Neural cell (in vitro differentiated cells): ENCODE results near the gene THAP7. TPM values are rescaled to one million over a fixed set of nuclear protein-coding genes. Genes with fewer than 3 reads are reported as not detected.

ENCODE experiments used
- H2AFZ ChIP-seq: fragments of 200-600, 300-800 bp; sonication (generic), shearing (Covaris generic); 2 replicates; pipeline ENCODE4 v1.6.0; 2014; ENCODE audit warnings: low read depth, mild to moderate bottlenecking, antibody characterized with exemption, low read length, moderate library complexity
- H3F3A ChIP-seq: fragments of 200-600 bp; shearing (Covaris generic); 2 replicates; pipeline ENCODE4 v1.6.1; 2016; ENCODE audit warnings: mild to moderate bottlenecking, moderate library complexity, mixed read lengths, antibody characterized with exemption, low read length; ENCODE audit not compliant: insufficient read depth, poor library complexity, severe bottlenecking
- H3K27ac ChIP-seq: fragments of 200-600, 300-800 bp; sonication (generic), shearing (Covaris generic); 2 replicates; pipeline ENCODE4 v1.5.1; 2014; ENCODE audit warnings: mild to moderate bottlenecking, low read length, moderate library complexity
- H3K27me3 ChIP-seq: fragments of 300-800, 200-600 bp; sonication (generic), shearing (Covaris generic); 2 replicates; pipeline ENCODE4 v1.6.0; 2014; ENCODE audit warnings: mild to moderate bottlenecking, low read depth, low read length, moderate library complexity; ENCODE audit not compliant: insufficient read depth
- H3K36me3 ChIP-seq: fragments of 300-800, 200-600 bp; sonication (generic), shearing (Covaris generic); 2 replicates; pipeline ENCODE4 v1.5.1; 2014; ENCODE audit warnings: mild to moderate bottlenecking, antibody characterized with exemption, low read length, moderate library complexity; ENCODE audit not compliant: insufficient read depth
- H3K4me2 ChIP-seq: fragments of 300-800, 200-600 bp; sonication (generic), shearing (Covaris generic); 2 replicates; pipeline ENCODE4 v1.6.0; 2014; ENCODE audit warnings: mild to moderate bottlenecking, low read length
- H3K4me3 ChIP-seq: fragments of 300-800, 200-600 bp; sonication (generic), shearing (Covaris generic); 2 replicates; pipeline ENCODE4 v1.5.1; 2014; ENCODE audit warnings: mild to moderate bottlenecking, low read length, moderate library complexity
- H3K79me2 ChIP-seq: fragments of 200-600 bp; shearing (Covaris generic); replicated peaks from 2 replicates; pipeline ENCODE4 v1.6.0; 2014; ENCODE audit warnings: mild to moderate bottlenecking, low read length, moderate library complexity; ENCODE audit not compliant: insufficient read depth
- H3K9ac ChIP-seq: fragments of 300-800, 200-600 bp; sonication (generic), shearing (Covaris generic); 2 replicates; pipeline ENCODE4 v1.6.1; 2016; ENCODE audit warnings: mild to moderate bottlenecking, low read length, mixed read lengths
- H3K9me2 ChIP-seq: fragments of 200-600 bp; shearing (Covaris generic); 2 replicates; pipeline ENCODE4 v1.6.1; 2016; ENCODE audit warnings: mild to moderate bottlenecking, low read length, mixed read lengths; ENCODE audit not compliant: insufficient read depth
- H3K9me3 ChIP-seq: fragments of 200-600, 300-800 bp; sonication (generic), shearing (Covaris generic); 2 replicates; pipeline ENCODE4 v1.6.1; 2016; ENCODE audit warnings: mild to moderate bottlenecking, mixed run types, low read length, moderate library complexity, mixed read lengths
- H4K20me1 ChIP-seq: fragments of 200-600 bp; shearing (Covaris generic); 2 replicates; pipeline ENCODE4 v1.6.1; 2016; ENCODE audit warnings: mild to moderate bottlenecking, mixed run types; ENCODE audit not compliant: insufficient read depth
- EP300 ChIP-seq: fragments of 450-650 bp; conservative IDR thresholded peaks from 2 replicates; pipeline ENCODE4 v1.6.1; 2014; ENCODE audit warnings: antibody characterized with exemption, mild to moderate bottlenecking, moderate library complexity; ENCODE audit not compliant: poor library complexity, severe bottlenecking
- EZH2 ChIP-seq: fragments of 200-600, 300-800 bp; shearing (Covaris generic), sonication (generic); IDR thresholded peaks from 2 replicates; pipeline ENCODE4 v1.6.1; 2014; ENCODE audit warnings: antibody characterized with exemption, low read length, borderline replicate concordance, mild to moderate bottlenecking; ENCODE audit not compliant: insufficient read depth, poor library complexity, severe bottlenecking
- MXI1 ChIP-seq: fragments of 450-650 bp; conservative IDR thresholded peaks from 2 replicates; pipeline ENCODE4 v1.6.1; 2014; ENCODE audit warnings: antibody characterized with exemption, mild to moderate bottlenecking; ENCODE audit not compliant: poor library complexity, severe bottlenecking
- POLR2AphosphoS5 ChIP-seq: IDR thresholded peaks from 2 replicates; pipeline ENCODE4 v1.6.1; 2012
- RAD21 ChIP-seq: fragments of 450-650 bp; conservative IDR thresholded peaks from 2 replicates; pipeline ENCODE4 v1.6.1; 2014; ENCODE audit warnings: antibody characterized with exemption, mild to moderate bottlenecking, moderate library complexity
- SMC3 ChIP-seq: fragments of 450-650 bp; conservative IDR thresholded peaks from 2 replicates; pipeline ENCODE4 v1.6.1; 2014; ENCODE audit warnings: antibody characterized with exemption, mild to moderate bottlenecking, moderate library complexity; ENCODE audit not compliant: poor library complexity
- TAF1 ChIP-seq: IDR thresholded peaks from 2 replicates; pipeline ENCODE4 v1.6.1; 2012; ENCODE audit warnings: low read depth
- polyA plus RNA-seq: library from polyadenylated mRNA; depleted of rRNA; stranded (reverse); fragments of >200 nt; gene quantifications from 2 replicates; pipeline ENCODE4 v1.2.3, GENCODE V29; 2014
- TF ChIP-seq, protein P1 (sequence below): fragments of 450-650 bp; IDR thresholded peaks from 2 replicates; pipeline ENCODE4 v1.5.1; 2014; ENCODE audit warnings: antibody characterized with exemption, mild to moderate bottlenecking, moderate library complexity; ENCODE audit not compliant: poor library complexity, severe bottlenecking
- TF ChIP-seq, protein P2 (sequence below): IDR thresholded peaks from 2 replicates; pipeline ENCODE4 v1.6.1; 2012; ENCODE audit warnings: borderline replicate concordance

Gene THAP7
- polyA plus RNA-seq, 1 donor from 2014 or later, result 28.7 TPM

DNA sequence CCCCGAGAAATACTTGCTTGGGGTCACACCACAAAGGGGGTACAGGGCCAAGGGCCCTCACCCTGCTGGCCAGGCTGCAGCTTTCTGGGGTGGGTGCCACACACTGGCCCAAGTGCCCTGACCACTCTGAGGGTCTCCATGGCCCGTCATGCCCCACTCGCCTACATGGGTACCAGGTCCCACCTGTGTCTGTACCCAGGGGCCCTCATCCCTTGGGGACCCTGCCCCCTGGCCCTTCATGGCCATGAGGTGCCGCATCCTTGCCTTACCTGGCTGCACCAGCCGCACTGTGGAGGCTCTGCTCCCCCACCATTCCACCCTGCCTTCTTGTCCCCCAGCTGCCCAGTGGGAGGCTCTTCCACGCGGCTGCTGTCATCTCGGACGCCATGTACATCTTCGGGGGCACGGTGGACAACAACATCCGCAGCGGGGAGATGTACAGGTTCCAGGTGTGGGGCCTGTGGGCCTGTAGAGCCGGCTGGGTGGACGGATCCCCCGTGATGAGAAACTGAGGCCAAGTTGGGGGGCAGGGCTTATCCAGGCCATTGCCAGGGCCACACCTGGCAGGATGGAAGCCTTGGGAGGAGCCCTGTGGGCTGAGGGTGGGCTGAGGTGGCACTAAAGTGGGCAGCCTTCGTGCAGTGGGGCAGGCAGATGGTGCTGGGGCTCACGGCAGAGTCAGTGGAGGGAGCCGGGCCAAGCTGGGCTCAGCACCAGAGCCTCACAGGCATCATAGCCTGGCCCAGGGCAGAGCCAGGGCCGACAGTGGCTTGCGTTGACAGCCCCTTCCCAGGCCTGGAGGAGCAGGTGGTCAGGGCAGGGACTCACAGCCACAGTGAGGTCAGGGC lies 9.2 kb downstream of the THAP7 start:
- no peaks in the 10 kb centered on the region for H3K9me2 ChIP-seq
- no peaks in the 10 kb centered on the region for H4K20me1 ChIP-seq
- no peak overlapping the region for H2AFZ ChIP-seq
- no peaks in the 10 kb centered on the region for H3K27me3 ChIP-seq
- no peaks in the 10 kb centered on the region for H3F3A ChIP-seq
- H3K36me3 ChIP-seq, result no peaks in the 10 kb centered on the region
- H3K4me3 ChIP-seq, result no peak overlapping the region
- no peaks in the 10 kb centered on the region for H3K9me3 ChIP-seq
- no peak overlapping the region for H3K4me2 ChIP-seq
- no peaks in the 10 kb centered on the region for H3K79me2 ChIP-seq
- TF ChIP-seq SMC3 (no peak), POLR2AphosphoS5 (no peak), MXI1 (no peak)
- TF ChIP-seq, protein P1, sequence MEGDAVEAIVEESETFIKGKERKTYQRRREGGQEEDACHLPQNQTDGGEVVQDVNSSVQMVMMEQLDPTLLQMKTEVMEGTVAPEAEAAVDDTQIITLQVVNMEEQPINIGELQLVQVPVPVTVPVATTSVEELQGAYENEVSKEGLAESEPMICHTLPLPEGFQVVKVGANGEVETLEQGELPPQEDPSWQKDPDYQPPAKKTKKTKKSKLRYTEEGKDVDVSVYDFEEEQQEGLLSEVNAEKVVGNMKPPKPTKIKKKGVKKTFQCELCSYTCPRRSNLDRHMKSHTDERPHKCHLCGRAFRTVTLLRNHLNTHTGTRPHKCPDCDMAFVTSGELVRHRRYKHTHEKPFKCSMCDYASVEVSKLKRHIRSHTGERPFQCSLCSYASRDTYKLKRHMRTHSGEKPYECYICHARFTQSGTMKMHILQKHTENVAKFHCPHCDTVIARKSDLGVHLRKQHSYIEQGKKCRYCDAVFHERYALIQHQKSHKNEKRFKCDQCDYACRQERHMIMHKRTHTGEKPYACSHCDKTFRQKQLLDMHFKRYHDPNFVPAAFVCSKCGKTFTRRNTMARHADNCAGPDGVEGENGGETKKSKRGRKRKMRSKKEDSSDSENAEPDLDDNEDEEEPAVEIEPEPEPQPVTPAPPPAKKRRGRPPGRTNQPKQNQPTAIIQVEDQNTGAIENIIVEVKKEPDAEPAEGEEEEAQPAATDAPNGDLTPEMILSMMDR, result no peak
- no peak overlapping the region for H3K9ac ChIP-seq
- H3K27ac ChIP-seq, result no peak overlapping the region

DNA sequence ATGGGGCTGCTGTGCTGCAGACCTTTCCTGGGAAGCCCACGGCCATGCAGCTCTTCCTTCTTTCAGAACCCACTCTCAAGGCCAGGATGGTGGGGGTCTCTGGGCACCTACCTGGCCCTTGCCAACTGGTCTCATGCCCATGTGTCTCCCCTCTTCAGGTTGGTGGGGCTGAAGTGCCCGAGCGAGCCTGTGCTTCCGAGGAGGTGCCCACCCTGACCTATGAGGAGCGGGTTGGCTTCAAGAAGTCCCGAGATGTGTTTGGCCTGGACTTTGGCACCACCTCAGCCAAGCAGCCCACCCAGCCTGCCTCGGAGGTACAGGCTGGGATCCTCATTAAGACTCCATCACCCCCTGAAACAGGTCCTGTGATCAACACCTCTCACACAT lies 9.9 kb downstream of the THAP7 start:
- no peaks in the 10 kb centered on the region for H4K20me1 ChIP-seq
- no peaks in the 10 kb centered on the region for H3K9me2 ChIP-seq
- no peaks in the 10 kb centered on the region for H3F3A ChIP-seq
- H3K36me3 ChIP-seq, result no peaks in the 10 kb centered on the region
- no peaks in the 10 kb centered on the region for H3K9me3 ChIP-seq
- H3K79me2 ChIP-seq, result no peaks in the 10 kb centered on the region
- no peak overlapping the region for H3K4me2 ChIP-seq
- no peak overlapping the region for H3K27ac ChIP-seq
- H2AFZ ChIP-seq, result no peak overlapping the region
- no peaks in the 10 kb centered on the region for H3K27me3 ChIP-seq
- H3K9ac ChIP-seq, result no peak overlapping the region
- no peak for TF ChIP-seq EZH2
- TF ChIP-seq MXI1, result no peak
- no peak for TF ChIP-seq SMC3
- no peak for TF ChIP-seq POLR2AphosphoS5
- TF ChIP-seq RAD21, result no peak
- TF ChIP-seq TAF1, result no peak
- TF ChIP-seq, protein P1, result no peak
- TF ChIP-seq, protein P2, sequence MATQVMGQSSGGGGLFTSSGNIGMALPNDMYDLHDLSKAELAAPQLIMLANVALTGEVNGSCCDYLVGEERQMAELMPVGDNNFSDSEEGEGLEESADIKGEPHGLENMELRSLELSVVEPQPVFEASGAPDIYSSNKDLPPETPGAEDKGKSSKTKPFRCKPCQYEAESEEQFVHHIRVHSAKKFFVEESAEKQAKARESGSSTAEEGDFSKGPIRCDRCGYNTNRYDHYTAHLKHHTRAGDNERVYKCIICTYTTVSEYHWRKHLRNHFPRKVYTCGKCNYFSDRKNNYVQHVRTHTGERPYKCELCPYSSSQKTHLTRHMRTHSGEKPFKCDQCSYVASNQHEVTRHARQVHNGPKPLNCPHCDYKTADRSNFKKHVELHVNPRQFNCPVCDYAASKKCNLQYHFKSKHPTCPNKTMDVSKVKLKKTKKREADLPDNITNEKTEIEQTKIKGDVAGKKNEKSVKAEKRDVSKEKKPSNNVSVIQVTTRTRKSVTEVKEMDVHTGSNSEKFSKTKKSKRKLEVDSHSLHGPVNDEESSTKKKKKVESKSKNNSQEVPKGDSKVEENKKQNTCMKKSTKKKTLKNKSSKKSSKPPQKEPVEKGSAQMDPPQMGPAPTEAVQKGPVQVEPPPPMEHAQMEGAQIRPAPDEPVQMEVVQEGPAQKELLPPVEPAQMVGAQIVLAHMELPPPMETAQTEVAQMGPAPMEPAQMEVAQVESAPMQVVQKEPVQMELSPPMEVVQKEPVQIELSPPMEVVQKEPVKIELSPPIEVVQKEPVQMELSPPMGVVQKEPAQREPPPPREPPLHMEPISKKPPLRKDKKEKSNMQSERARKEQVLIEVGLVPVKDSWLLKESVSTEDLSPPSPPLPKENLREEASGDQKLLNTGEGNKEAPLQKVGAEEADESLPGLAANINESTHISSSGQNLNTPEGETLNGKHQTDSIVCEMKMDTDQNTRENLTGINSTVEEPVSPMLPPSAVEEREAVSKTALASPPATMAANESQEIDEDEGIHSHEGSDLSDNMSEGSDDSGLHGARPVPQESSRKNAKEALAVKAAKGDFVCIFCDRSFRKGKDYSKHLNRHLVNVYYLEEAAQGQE, result no peak
- no peak for TF ChIP-seq EP300
- H3K4me3 ChIP-seq, result no peak overlapping the region
